Measurements from ENCODE around the gene TTF1. TPM values are rescaled to one million over a fixed set of nuclear protein-coding genes. Genes with fewer than 3 reads are reported as not detected.

TTF1 gene
- 10 to 100 TPM in 3 of 4 donors, 1 to 10 TPM in 1; 9.6 to 30.4 (median 12.0) TPM for total RNA-seq

GRCh38 chr9:132406554-132407122, at the start of gene TTF1:
Gene TTF1 (minus strand): TSS chr9:132406840. CDS start chr9:132402821, 4,019 bp downstream.
- H3K9me3 ChIP-seq: no peaks in the 10 kb centered on the region

GRCh38 chr9:132456241-132456640, 49.6 kb upstream of the TTF1 start:
- WGBS, 2 donors: 81 to 86% methylated on average over 8 of the region's 8 CpGs
- no peak overlapping the region for H3K27ac ChIP-seq
- no peak for DNase-seq (ENCODE audit: low spot score in 2 of 2)
- H3K36me3 ChIP-seq: no peaks in the 10 kb centered on the region
- TF ChIP-seq EP300 (IDR thresholded peaks at IDR 0.05) (no peak), POLR2A (IDR thresholded peaks at IDR 0.05) (no peak), CTCF (IDR thresholded peaks at IDR 0.05) (no peak)
- H3K4me3 ChIP-seq: no peak overlapping the region
- no peaks in the 10 kb centered on the region for H3K9me3 ChIP-seq
- H3K4me1 ChIP-seq: no peaks in the 10 kb centered on the region
- H3K27me3 ChIP-seq: peaks cover 0 to 45% of the 10 kb centered on the region in 2 donors

More at GRCh38 chr9:132406554-132407122, at the start of gene TTF1:
- no peak for TF ChIP-seq CTCF (IDR thresholded peaks at IDR 0.05)
- no peak for TF ChIP-seq POLR2A (IDR thresholded peaks at IDR 0.05)
- peak; percentile 65 to 74 for TF ChIP-seq EP300 (IDR thresholded peaks at IDR 0.05)
- Histone ChIP-seq H3K4me1 (peaks cover 0 to 52% (median 25%) of the 10 kb centered on the region in 4 donors), H3K4me3 (peak within 1 kb of the TSS; percentile 58 to 79 (median 68)), H3K36me3 (peaks cover 0 to 20% (median 0%) of the 10 kb centered on the region in 3 donors), H3K27me3 (peaks cover 0 to 27% of the 10 kb centered on the region in 2 donors), H3K27ac (peak within 1 kb of the TSS in 1 of 4 donors; percentile 50)
- WGBS, 2 donors: 0 to 1% methylated on average over 30 to 33 of the region's 33 CpGs
- DNase-seq (ENCODE audit: low spot score in 2 of 2): peak; percentile 67 to 79

- Histone ChIP-seq H3K9me3 (no peaks in the 10 kb centered on the region), H3K27me3 (peaks cover 0 to 12% of the 10 kb centered on the region in 2 donors), H3K4me3 (no peak overlapping the region), H3K36me3 (no peaks in the 10 kb centered on the region), H3K27ac (no peak overlapping the region), H3K4me1 (no peaks in the 10 kb centered on the region)
- 86 to 87% methylated on average over 10 of the region's 10 CpGs for WGBS, 2 donors
- TF ChIP-seq POLR2A (IDR thresholded peaks at IDR 0.05) (no peak), EP300 (IDR thresholded peaks at IDR 0.05) (no peak), CTCF (IDR thresholded peaks at IDR 0.05) (no peak)
- no peak for DNase-seq (ENCODE audit: low spot score in 2 of 2)
Observed at GRCh38 chr9:132451276-132451675, 44.6 kb upstream of the TTF1 start.

- Histone ChIP-seq H3K27ac (no peak overlapping the region), H3K4me3 (no peak overlapping the region), H3K9me3 (no peaks in the 10 kb centered on the region), H3K27me3 (peaks cover 0 to 31% of the 10 kb centered on the region in 2 donors), H3K4me1 (no peaks in the 10 kb centered on the region), H3K36me3 (no peaks in the 10 kb centered on the region)
- 80 to 84% methylated on average over 4 of the region's 4 CpGs for WGBS, 2 donors
- TF ChIP-seq CTCF (IDR thresholded peaks at IDR 0.05): no peak
- DNase-seq (ENCODE audit: low spot score in 2 of 2): no peak
Observed at GRCh38 chr9:132447902-132448301, 41.3 kb upstream of the TTF1 start.

GRCh38 chr9:132447346-132447745, 40.7 kb upstream of the TTF1 start:
- WGBS, 2 donors: 57 to 60% methylated on average over 20 of the region's 20 CpGs
- peaks cover 0 to 36% of the 10 kb centered on the region in 2 donors for H3K27me3 ChIP-seq
- TF ChIP-seq POLR2A (IDR thresholded peaks at IDR 0.05): no peak
- no peak for TF ChIP-seq EP300 (IDR thresholded peaks at IDR 0.05)
- TF ChIP-seq CTCF (IDR thresholded peaks at IDR 0.05): no peak
- no peaks in the 10 kb centered on the region for H3K4me1 ChIP-seq
- no peaks in the 10 kb centered on the region for H3K9me3 ChIP-seq
- H3K36me3 ChIP-seq: no peaks in the 10 kb centered on the region
- no peak overlapping the region for H3K4me3 ChIP-seq
- no peak overlapping the region for H3K27ac ChIP-seq
- DNase-seq (ENCODE audit: low spot score in 2 of 2): no peak
